Stimulated activated CD8-positive, alpha-beta memory T cell treated with anti-CD3 and anti-CD28 coated beads, Interleukin-4, amount 100 ng/mL, for 48 hours (primary cell): Measurements from ENCODE around the gene INPP5D.

Experiments used
- DNase-seq: peaks from one replicate; pipeline ENCODE4 v3.0.0-alpha.2; 2020

Gene INPP5D

GRCh38 chr2:233079953-233080835 lies 20.1 kb downstream of the INPP5D start:
- peak; percentile 45 for DNase-seq

- DNase-seq = no peak
Measured at GRCh38 chr2:233080836-233081229, 20.7 kb downstream of the INPP5D start.

GRCh38 chr2:233081232-233081730 lies 21.1 kb downstream of the INPP5D start:
- peak; percentile 77 for DNase-seq

- DNase-seq = no peak
Measured at GRCh38 chr2:233081731-233082221, 21.6 kb downstream of the INPP5D start.

DNA sequence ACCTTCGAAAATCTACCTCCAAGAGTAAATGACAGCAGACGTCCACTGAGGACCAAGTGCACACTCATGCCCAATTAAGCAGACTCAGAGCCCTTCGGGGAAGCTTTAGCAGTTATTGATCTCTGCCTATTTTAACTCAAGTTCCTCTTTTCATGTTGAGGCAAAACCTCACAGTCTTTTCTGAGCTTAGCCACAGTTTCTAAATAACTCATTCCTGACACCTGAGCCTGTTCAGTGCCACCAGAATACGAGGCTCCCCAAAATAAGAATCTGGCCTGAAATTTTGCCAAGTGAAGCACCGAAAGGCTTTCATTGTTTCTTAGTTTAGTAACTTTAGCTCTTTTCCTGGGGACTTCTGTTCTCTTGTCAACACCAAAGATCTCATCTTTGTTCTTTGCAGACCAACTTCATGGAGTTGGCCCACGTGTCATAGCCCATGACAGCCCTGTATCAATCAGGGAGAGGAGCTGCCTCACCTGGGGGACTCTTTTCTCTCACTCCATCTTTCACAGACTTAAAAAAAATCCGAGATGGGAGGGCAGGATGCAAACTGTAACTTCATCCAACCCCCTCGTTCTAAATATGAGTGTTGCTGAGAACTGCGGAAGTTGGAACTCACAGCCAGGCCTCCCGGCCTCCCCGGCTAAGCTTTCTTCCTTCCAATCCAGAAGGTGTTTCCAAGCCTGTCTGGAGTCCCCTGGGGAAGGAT lies 22.2 kb downstream of the INPP5D start:
- DNase-seq = no peak

- no peak for DNase-seq
Measured at GRCh38 chr2:233082931-233083755, 23.0 kb downstream of the INPP5D start.

DNA sequence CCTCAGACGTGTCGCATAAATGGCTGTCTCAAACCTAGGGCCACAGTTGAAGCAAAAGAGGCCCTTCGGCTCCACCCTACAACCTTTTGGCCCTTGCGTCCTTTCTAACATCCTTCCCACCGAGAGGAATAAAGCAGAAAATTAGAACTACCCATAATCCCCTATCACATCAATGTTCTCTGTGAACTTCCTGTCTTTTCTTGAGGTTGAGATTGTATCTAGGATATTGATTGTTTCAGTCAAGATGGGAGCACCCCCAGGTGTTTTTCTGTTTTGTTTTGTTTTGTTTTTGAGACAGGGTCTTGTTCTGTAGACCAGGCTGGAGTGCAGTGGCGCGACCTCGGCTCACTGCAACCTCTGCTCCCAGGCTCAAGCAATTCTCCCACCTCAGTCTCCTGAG lies 23.6 kb downstream of the INPP5D start:
- no peak for DNase-seq

- DNase-seq = peak; percentile 53
Measured at GRCh38 chr2:233084488-233084887, 24.3 kb downstream of the INPP5D start.

- no peak for DNase-seq
Measured at GRCh38 chr2:233085037-233085838, 25.1 kb downstream of the INPP5D start.

DNA sequence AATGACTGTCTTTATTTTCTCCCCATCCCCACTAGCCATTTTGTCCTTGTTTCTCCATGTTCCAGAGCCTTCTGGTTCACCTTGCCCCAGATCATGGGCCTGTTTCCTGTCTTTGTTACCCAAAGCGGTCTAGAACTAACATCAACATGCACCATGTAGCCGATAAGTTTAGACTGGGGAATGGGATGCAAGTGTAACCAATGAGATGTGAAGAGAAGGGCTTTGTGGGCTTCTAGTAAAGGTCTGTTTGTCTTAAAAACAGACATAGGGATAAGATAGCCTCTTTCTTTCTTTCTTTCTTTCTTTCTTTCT lies 25.7 kb downstream of the INPP5D start:
- no peak for DNase-seq

DNA sequence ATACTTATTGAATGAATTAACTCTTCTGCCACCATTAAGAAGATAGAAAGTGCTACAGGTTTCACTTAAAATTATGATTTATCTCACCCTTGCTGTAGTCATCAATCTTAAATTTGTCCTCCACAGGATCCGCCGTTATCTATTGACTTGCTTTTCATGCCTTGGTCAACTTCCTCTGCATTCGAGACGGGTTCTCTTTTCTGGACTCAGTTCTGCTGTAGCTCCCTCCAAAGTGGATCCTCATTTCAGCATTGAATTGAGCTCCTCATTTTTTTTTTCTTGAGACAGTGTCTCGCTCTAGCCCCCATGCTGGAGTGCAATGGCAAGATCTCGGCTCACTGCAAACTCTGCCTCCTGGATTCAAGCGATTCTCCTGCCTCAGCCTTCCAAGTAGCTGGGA lies 27.6 kb downstream of the INPP5D start:
- no peak for DNase-seq

GRCh38 chr2:233088972-233089345 lies 28.8 kb downstream of the INPP5D start:
- no peak for DNase-seq

GRCh38 chr2:233089851-233090250 lies 29.7 kb downstream of the INPP5D start:
- no peak for DNase-seq

GRCh38 chr2:233090879-233091278 lies 30.7 kb downstream of the INPP5D start:
- no peak for DNase-seq

DNA sequence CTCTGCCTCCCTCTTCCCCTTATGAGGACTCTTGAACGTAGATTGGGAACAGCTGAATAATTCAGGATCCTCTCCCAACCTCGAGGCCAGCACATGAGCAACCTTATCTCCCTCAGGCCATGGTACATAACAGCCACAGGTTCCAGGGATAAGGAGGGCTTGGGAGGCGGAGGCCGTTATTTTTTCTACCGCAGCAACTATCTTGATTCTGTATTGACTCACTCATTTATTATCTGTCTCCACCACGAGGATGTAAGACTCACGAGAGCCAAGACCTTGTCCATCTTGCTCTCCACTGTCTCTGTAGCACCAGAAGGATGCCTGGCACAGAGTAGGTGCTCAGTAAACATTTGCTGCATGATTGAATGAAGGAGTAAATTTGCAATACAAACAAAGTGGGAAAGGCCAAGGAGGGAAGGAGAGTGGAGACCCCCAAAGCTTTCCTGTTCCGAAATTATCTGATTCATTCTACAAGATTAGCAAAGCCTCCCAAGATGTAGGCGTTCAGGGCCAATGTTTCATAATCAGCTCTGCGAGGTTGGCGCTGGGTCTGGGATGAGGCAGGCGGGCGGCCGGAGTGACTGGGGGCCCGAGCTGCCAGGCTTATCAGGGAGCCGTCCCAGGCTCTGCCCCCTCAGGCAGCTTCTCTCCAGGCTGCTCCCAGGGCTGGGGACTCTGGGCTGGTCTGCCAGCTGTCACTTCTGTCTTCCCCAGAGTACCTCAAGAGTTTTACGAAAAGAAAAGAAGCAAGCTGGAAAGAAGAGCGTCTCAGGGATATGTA lies 31.6 kb downstream of the INPP5D start:
- no peak for DNase-seq

DNA sequence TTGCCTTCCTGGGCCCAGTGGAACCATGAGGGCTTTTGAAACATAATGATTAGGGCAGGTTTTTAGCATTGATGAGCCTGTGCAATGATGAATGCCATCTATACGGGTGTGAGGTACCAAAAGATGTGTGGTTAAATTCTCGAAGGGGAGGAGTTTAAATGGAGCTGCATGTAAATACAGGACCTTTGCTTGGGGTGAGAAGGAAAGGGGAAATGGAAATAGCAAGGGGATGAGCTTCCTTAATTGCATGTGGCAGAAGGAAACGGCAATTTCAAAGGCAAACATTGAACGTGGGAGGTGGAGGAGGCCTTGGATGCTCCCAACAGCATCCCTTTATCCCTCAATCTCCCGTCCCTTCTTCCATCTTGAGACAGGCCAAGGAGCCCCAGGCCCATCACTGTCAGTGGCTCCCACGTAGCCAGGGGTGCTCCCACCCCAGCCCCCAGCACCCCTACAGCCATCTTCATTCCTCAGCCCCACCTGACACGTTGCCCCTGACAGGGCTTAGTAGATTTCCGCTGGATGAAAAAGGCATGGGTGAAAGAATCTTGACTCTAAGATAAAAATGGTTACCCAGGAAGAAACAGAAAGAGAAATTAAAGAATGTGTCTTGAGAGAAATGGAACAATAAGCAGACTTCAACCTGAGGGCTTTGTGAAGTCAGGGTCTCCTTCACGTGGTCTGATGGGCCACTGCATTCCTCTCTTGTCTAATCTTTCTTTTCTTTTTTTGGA lies 32.5 kb downstream of the INPP5D start:
- DNase-seq = no peak

- DNase-seq = no peak
Measured at GRCh38 chr2:233093166-233093448, 33.0 kb downstream of the INPP5D start.

- DNase-seq = no peak
Measured at GRCh38 chr2:233093721-233094120, 33.6 kb downstream of the INPP5D start.

- no peak for DNase-seq
Measured at GRCh38 chr2:233094614-233095013, 34.5 kb downstream of the INPP5D start.

GRCh38 chr2:233096006-233096405 lies 35.9 kb downstream of the INPP5D start:
- DNase-seq = no peak

DNA sequence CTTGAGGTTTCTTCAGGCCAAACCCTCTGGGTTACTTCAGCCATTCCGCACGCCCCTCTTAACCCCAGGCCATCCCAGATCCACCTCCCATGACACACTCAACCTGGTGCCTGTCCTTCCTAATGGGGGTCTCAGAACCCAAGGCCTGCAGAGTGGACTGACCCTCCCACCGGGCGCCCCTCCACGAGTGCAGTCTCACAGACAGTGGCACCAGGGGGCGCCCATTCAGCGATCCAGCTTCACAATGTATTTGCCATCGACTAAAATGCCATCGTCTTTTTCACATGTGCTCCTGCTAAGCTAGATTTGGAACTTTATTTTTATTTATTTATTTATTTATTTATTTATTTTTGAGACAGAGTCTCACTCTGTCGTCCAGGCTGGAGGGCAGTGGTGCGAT lies 38.5 kb downstream of the INPP5D start:
- DNase-seq = no peak
